CD14-positive monocyte (primary cell): Measurements from ENCODE around the gene TEX38. TPM values are rescaled to one million over a fixed set of nuclear protein-coding genes. Genes with fewer than 3 reads are reported as not detected.
"Not testable (repeated sequence)": the region's sequence is repeated elsewhere in the genome, so short reads cannot be mapped to it uniquely, and the experiment has no call there.

Experiments
- DNase-seq, 3 donors: peaks; one replicate each; pipeline ENCODE4 v3.0.0-alpha.2; 2011 to 2022
- H2AFZ ChIP-seq: 2 replicates; pipeline ENCODE4 v1.6.0; 2012; ENCODE audit warnings: mild to moderate bottlenecking, low read depth, low read length, inconsistent platforms; ENCODE audit not compliant: insufficient read depth, poor library complexity, severe bottlenecking
- H3K27ac ChIP-seq, 2 donors: 1 replicate in 1 of 2; 2 replicates in 1 of 2; pipeline ENCODE4 v1.5.1; 2012 to 2013; ENCODE audit warnings: low read length in 2 of 2, control low read depth in 1 of 2, inconsistent platforms in 1 of 2, low read depth in 1 of 2, mild to moderate bottlenecking in 1 of 2
- H3K27me3 ChIP-seq, 2 donors: one replicate each; pipeline versions ENCODE4 v1.6.0 to v1.6.1; 2011 to 2013; ENCODE audit warnings: low read length in 2 of 2; ENCODE audit not compliant: control insufficient read depth in 2 of 2, insufficient read depth in 2 of 2
- H3K36me3 ChIP-seq, 2 donors: replicated peaks in 1 of 2; 1 replicate in 1 of 2; 2 replicates in 1 of 2; pipeline versions ENCODE4 v1.5.1 to v1.6.1; 2012 to 2013; ENCODE audit warnings: low read length in 2 of 2, control low read depth in 1 of 2, inconsistent platforms in 1 of 2, mild to moderate bottlenecking in 1 of 2; ENCODE audit not compliant: insufficient read depth in 2 of 2, control insufficient read depth in 1 of 2
- H3K4me1 ChIP-seq, 2 donors: 1 replicate in 1 of 2; 2 replicates in 1 of 2; pipeline versions ENCODE4 v1.5.1 to v1.6.1; 2012 to 2013; ENCODE audit warnings: low read length in 2 of 2, control low read depth in 1 of 2, inconsistent platforms in 1 of 2, mild to moderate bottlenecking in 1 of 2, moderate library complexity in 1 of 2; ENCODE audit not compliant: insufficient read depth in 2 of 2, control insufficient read depth in 1 of 2
- H3K4me2 ChIP-seq: replicated peaks from 2 replicates; pipeline ENCODE3; 2012; ENCODE audit warnings: low read length, moderate library complexity, mild to moderate bottlenecking; ENCODE audit not compliant: poor library complexity, severe bottlenecking; ENCODE audit errors: extremely low read depth
- H3K4me3 ChIP-seq, 3 experiments: fragments of 200-600 bp in 1 of 3; sonication (generic) in 1 of 3; replicated peaks in 1 of 3; 1 replicate in 2 of 3; 2 replicates in 1 of 3; pipeline ENCODE4 v1.5.1; 2011 to 2013; ENCODE audit warnings: low read length in 3 of 3, mild to moderate bottlenecking in 3 of 3, control low read depth in 2 of 3, low read depth in 2 of 3, inconsistent platforms in 1 of 3, moderate library complexity in 1 of 3
- H3K79me2 ChIP-seq: 2 replicates; pipeline ENCODE4 v1.6.0; 2012; ENCODE audit warnings: mild to moderate bottlenecking, control low read depth, inconsistent platforms, low read length, moderate library complexity; ENCODE audit not compliant: insufficient read depth
- H3K9ac ChIP-seq: 2 replicates; pipeline ENCODE4 v1.6.0; 2017; ENCODE audit warnings: low read length, mild to moderate bottlenecking; ENCODE audit not compliant: insufficient read depth, poor library complexity, severe bottlenecking
- H3K9me3 ChIP-seq, 2 donors: replicated peaks in 1 of 2; 1 replicate in 1 of 2; 2 replicates in 1 of 2; pipeline versions ENCODE4 v1.5.1 to v1.6.1; 2012 to 2013; ENCODE audit warnings: low read length in 2 of 2, control low read depth in 1 of 2; ENCODE audit not compliant: control insufficient read depth in 1 of 2, insufficient read depth in 1 of 2
- H4K20me1 ChIP-seq: 2 replicates; pipeline ENCODE4 v1.6.0; 2012; ENCODE audit warnings: mild to moderate bottlenecking, low read length, control low read depth, moderate library complexity; ENCODE audit not compliant: insufficient read depth
- H3K27ac Mint-ChIP-seq, 7 donors: one replicate each; pipeline ENCODE4 v1.8.0; 2020; ENCODE audit warnings: mild to moderate bottlenecking in 7 of 7, mixed read lengths in 7 of 7, moderate library complexity in 6 of 7, inconsistent platforms in 2 of 7
- H3K27me3 Mint-ChIP-seq, 3 donors: one replicate each; pipeline ENCODE4 v1.8.0; 2021 to 2022; ENCODE audit warnings: low read depth in 3 of 3, mild to moderate bottlenecking in 3 of 3, mixed read lengths in 3 of 3, moderate library complexity in 3 of 3, inconsistent platforms in 1 of 3
- H3K36me3 Mint-ChIP-seq, 2 donors: one replicate each; pipeline ENCODE4 v1.8.0; 2020; ENCODE audit warnings: mixed read lengths in 2 of 2, inconsistent platforms in 1 of 2, mild to moderate bottlenecking in 1 of 2
- H3K4me1 Mint-ChIP-seq: one replicate; pipeline ENCODE4 v1.8.0; 2020; ENCODE audit warnings: mild to moderate bottlenecking, mixed read lengths
- H3K4me3 Mint-ChIP-seq, 2 donors: one replicate each; pipeline ENCODE4 v1.8.0; 2020; ENCODE audit warnings: mild to moderate bottlenecking in 2 of 2, mixed read lengths in 2 of 2, moderate library complexity in 1 of 2
- H3K9me3 Mint-ChIP-seq, 7 donors: one replicate each; pipeline ENCODE4 v1.8.0; 2020 to 2022; ENCODE audit warnings: mixed read lengths in 7 of 7, mild to moderate bottlenecking in 6 of 7, moderate library complexity in 6 of 7, inconsistent platforms in 2 of 7
- CTCF ChIP-seq: fragments of 200-600 bp; IDR thresholded peaks from one replicate; pipeline ENCODE4 v1.8.0; 2022; ENCODE audit warnings: antibody characterized with exemption, mild to moderate bottlenecking
- WGBS: methylation state at CpG from one replicate; pipeline ENCODE4 v1.1.5; 2013; ENCODE audit warnings: missing lambda C conversion rate; ENCODE audit not compliant: insufficient coverage; 5-methylcytosine and 5-hydroxymethylcytosine counted together
- intact Hi-C, 2 donors: fragments of 100-400 bp; cut with micrococcal nuclease; formaldehyde crosslinking; loops; one replicate each; pipeline versions ENCODE4 v1.15.0 to v1.15.1; 2023
- polyA plus RNA-seq, 3 donors: library from polyadenylated mRNA; depleted of rRNA in 1 of 3; unstranded in 2 of 3; stranded (reverse) in 1 of 3; fragments of 300-500 nt in 2 of 3; fragments of >200 nt in 1 of 3; fragmentation: Illumina TruSeq in 2 of 3; gene quantifications; 1 replicate in 2 of 3; 2 replicates in 1 of 3; pipeline ENCODE4 v1.2.3, GENCODE V29; 2012 to 2021

TEX38 gene
- polyA plus RNA-seq, 3 donors = not detected

- no peak for DNase-seq
- Histone ChIP-seq H3K79me2 (no peaks in the 10 kb centered on the region), H3K36me3 (peaks cover 40 to 77% of the 10 kb centered on the region in 2 donors), H4K20me1 (no peaks in the 10 kb centered on the region), H3K27ac (no peak overlapping the region), H3K9ac (no peak overlapping the region), H3K9me3 (no peaks in the 10 kb centered on the region), H3K4me2 (no peak overlapping the region), H3K4me3 (no peak overlapping the region), H3K4me1 (no peaks in the 10 kb centered on the region), H3K27me3 (no peaks in the 10 kb centered on the region), H2AFZ (no peak overlapping the region)
- Mint-ChIP-seq H3K4me1 (no peaks in the 10 kb centered on the region), H3K36me3 (peaks cover 67 to 73% of the 10 kb centered on the region in 2 donors), H3K9me3 (peaks cover 0 to 16% (median 7%) of the 10 kb centered on the region in 7 donors), H3K27ac (no peak overlapping the region), H3K4me3 (no peak overlapping the region), H3K27me3 (no peaks in the 10 kb centered on the region)
- WGBS = no CpG with 5 or more reads among the region's 1 CpG
- TF ChIP-seq CTCF = no peak
- intact Hi-C loops = no loop called here
Observed at GRCh38 chr1:46654012-46654411, 17.6 kb upstream of the TEX38 start.

DNA sequence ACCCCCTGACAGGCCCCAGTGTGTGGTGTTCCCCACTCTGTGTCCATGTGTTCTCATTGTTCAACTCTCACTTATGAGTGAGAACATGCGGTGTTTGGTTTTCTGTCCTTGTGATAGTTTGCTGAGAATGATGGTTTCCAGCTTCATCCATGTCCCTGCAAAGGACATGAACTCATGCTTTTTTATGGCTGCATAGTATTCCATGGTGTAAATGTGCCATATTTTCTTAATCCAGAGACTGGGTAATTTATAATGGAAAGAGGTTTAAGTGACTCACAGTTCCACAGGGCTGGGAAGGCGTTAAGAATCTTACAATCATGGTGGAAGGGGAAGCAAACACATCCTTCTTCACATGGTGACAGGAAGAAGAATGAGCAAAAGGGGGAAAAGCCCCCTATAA is 17.0 kb upstream of the TEX38 start:
- H3K27ac ChIP-seq, H3K4me3 Mint-ChIP-seq, H2AFZ ChIP-seq, H3K9me3 ChIP-seq, H3K4me2 ChIP-seq, intact Hi-C loops, H3K27ac Mint-ChIP-seq, H3K79me2 ChIP-seq, H4K20me1 ChIP-seq, H3K27me3 ChIP-seq, H3K4me3 ChIP-seq, DNase-seq, H3K4me1 ChIP-seq, H3K4me1 Mint-ChIP-seq, H3K27me3 Mint-ChIP-seq, H3K9ac ChIP-seq: not testable (repeated sequence)
- Mint-ChIP-seq H3K36me3 (peaks cover 67 to 69% of the 10 kb centered on the region in 2 donors), H3K9me3 (peaks cover 0 to 16% (median 7%) of the 10 kb centered on the region in 7 donors)
- peaks cover 40 to 76% of the 10 kb centered on the region in 2 donors for H3K36me3 ChIP-seq
- WGBS = no CpG with 5 or more reads among the region's 2 CpGs
